ENCODE data around the gene CEP63.
"Not testable (repeated sequence)": the region's sequence is repeated elsewhere in the genome, so short reads cannot be mapped to it uniquely, and the experiment has no call there.

CEP63 gene

GRCh38 chr3:134590766-134591165 lies 104.9 kb downstream of the CEP63 start:
- DNase-seq: peak; percentile 36

DNA sequence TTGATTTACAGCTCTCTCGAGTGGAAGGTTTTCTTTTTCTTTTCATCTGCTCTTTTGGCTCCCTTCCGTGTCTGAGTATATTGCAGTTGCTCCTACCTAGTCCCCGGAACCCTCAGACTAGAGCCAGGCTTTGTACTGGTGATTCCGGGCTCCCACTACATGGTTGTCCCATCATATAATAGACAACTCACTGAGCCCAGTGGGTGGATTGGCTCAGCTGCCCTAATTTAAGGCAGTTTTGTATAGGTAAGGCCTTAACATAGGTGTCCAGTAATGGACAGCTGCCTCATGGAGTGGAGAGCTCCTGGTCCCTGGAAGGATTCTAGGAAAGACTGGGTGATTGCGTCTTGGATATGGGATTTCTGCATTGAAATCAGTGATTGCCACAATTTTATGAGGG lies 106.9 kb downstream of the CEP63 start:
- no peak for DNase-seq

DNA sequence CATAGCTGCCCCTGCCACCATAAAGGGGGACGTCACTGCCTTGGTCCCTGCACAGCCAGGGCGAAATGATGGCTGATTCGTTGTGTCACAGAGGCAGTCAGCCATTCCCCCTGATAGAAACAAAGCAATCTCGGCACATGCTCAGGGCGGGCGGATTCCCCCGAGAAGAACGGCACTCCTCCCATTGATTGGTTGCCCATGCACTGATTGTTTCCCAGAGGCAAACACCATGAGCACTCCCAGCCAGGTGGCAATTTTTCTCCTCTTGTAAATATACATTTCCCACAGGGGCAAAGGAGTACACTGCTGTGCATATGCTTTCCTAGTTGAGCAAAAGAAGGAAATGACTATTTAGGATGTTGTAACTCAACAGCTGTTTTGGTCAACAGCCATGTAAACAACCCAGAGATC lies 108.5 kb downstream of the CEP63 start:
- DNase-seq: peak; percentile 82

- not testable (repeated sequence) for DNase-seq
Observed at GRCh38 chr3:134594986-134595385, 109.1 kb downstream of the CEP63 start.

DNA sequence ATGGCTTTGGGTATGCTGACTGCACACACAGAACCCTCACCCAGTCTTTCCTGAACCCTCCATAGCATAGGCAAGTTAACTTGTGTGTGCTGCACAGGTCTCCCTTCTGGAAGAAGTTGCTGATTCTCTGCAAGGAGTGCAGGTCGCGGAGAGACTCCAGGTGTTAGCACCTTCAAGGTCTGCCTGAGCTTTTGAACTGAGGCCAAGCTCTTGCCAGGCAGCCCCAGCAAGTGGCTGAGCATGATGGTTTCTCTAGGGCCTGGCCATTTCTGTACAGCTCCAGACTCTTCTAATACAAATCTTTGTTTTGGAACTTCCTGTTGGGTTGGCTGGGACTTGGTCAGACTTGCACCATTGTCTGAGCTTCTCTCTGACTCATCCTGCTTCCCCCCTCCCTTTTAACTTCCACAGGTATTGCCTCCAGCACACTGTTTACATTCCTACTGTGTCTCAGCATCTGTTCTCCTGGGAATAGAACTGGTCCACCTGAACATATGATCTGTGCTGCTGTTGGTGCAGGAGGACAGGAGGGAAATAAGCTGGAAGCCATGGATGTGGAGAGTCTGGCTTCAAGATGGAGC lies 111.6 kb downstream of the CEP63 start:
- DNase-seq: no peak

GRCh38 chr3:134598763-134599545 lies 113.1 kb downstream of the CEP63 start:
- peak; percentile 84 for DNase-seq

DNA sequence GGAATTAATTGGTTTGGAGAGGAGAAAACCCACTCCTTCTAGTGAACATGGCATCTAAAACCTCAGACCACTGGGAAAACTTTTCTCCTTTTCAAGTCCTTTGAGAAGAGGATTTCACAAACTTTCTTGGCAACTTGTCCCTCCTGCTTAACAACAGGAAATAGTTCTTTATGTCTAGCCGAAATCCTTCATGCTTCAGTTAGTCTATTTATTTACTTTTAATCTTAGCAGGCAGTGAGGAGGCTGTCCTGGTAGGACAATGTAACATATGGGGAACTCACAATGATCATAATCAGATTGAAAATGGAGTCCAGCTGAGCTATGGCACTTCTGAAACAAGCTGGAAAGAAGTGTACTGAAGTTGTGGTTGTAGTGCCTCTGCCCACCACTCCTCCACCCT lies 114.3 kb downstream of the CEP63 start:
- DNase-seq: no peak

DNA sequence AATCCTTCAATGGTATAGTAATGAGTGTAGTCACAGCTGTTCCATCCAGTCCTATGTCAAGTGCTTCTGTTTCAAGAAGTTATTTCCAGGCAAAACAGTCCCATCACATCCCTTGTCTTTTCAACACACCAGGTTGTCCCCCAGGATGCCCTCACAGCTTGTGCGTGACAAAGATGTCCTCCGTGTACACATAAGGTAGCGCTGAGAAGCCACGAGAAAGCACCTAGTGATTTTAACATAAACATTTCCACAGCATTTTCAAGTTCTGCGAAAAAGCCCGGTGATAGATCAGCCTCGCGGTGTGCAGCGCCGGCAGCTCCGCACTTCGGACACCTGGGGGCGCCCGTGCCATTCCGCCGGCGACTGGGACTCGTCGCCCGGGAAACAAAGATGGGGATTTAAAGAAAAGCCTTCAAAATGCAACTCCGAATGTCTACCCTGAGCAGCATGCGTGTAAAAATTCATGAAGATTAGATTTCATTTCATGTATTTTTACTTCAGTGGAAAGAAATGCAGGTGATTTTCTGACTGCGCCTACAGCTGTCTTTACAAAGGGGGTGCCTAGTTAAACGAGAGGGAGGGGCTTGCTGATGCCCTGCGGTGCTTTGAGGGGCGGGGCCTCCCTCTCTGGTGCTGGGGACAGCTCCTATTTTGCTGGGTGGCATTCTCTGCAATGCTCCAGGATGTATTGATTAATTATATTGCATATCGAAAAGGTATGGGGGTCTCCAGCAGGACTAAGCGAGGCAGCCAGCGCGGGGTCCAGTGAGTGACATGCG lies 115.0 kb downstream of the CEP63 start:
- DNase-seq: peak; percentile 94

GRCh38 chr3:134601539-134602439 lies 115.9 kb downstream of the CEP63 start:
- DNase-seq: peak; percentile 94

GRCh38 chr3:134602440-134602814 lies 116.6 kb downstream of the CEP63 start:
- DNase-seq: no peak

- no peak for DNase-seq
Observed at GRCh38 chr3:134603480-134603879, 117.6 kb downstream of the CEP63 start.

- DNase-seq: no peak
Observed at GRCh38 chr3:134603956-134604355, 118.1 kb downstream of the CEP63 start.

GRCh38 chr3:134605556-134605955 lies 119.7 kb downstream of the CEP63 start:
- DNase-seq: no peak

DNA sequence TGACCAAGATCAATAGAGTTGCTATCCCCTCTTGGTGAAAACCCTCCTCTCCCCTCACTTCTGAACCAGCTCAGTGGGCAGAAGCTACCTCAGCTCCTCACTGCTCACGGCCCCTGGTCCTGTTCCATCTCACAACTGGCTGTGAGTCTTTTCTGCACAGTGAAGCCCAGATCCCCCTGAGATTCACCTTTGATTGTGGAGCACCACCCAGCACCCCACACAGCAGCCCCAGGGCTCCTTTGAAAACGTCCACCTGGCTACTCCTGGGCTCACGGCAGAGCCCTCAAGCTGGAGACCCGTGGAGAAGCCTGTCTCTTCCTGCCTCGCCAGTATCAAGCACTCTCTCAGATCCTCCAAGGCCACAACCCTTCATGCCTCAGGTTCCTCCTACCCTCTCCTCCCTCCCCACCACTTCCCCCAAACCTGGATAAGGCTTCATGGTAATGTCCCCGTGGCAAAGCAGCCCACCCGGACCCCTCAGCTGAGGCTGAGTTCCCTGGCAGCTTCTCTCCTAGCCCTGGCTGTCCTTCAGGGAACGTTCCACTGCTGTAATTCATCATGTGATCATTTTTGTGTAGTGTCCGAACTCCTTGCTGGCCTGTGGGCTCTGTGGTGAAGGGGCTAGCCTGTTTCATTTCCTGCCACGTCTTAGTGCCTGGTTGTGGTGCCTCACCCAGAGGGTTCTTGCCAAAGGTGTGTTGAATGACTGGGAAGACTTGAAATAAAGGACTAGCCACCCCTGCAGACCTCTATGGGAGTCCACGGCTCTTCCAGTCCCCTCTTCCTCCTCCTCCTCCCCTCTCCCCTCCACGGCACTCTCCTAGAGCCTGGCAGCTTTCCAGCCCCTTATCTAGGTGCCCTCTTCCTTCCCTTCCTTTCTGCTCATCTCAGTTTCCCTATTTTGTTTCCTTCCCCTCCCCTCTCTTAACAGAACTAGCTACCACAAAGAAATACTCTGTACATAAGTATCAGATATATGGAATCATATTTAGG lies 120.5 kb downstream of the CEP63 start:
- no peak for DNase-seq

DNA sequence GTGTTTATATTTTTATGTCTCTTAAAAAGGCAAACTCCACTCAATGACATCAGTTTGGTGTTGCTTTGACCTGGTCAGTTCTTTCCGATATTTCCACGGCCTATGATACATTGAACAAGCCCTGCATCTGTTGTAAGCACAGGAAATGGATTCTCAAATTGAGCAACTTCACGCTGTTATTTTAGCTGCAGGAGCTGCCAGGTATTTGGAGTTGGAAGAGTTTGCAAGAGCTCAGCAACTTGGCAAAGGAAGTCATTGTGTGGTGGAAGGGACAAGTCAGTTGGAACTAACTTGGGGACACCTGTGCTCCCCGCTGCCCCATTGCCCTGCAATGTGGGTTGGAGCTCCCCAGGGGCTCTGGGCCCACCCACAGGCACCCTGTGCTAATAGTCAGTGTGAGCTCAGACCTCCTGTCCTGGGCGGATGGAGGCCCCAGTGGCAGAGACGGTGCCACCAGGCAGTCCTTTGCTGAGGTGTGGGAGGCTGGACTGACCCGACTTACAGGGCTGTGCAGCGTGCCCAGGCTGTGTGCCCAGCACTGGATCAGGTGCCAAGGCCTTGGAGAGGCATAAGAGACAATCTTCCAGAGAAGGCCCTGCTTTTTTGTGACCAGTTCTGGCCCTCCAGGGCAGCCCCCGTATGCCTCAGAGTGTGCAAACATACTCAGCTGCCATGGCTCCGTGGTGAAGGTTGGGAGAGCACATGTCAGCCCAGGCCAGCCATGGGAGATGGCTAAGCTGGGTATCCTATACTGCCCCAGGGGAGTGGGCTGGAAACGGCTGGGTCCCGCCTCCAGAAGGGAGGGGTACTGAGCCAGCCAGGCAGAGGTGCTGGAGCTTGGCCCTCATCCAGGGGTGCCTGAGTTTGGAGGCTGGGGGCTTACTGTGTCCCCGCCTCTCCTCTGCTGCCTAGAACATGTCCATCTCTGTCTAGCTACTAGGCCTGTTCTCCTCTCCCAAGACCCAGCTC lies 121.5 kb downstream of the CEP63 start:
- DNase-seq: no peak

GRCh38 chr3:134608023-134608770 lies 122.3 kb downstream of the CEP63 start:
- no peak for DNase-seq

- DNase-seq: no peak
Observed at GRCh38 chr3:134608771-134609435, 123.0 kb downstream of the CEP63 start.

DNA sequence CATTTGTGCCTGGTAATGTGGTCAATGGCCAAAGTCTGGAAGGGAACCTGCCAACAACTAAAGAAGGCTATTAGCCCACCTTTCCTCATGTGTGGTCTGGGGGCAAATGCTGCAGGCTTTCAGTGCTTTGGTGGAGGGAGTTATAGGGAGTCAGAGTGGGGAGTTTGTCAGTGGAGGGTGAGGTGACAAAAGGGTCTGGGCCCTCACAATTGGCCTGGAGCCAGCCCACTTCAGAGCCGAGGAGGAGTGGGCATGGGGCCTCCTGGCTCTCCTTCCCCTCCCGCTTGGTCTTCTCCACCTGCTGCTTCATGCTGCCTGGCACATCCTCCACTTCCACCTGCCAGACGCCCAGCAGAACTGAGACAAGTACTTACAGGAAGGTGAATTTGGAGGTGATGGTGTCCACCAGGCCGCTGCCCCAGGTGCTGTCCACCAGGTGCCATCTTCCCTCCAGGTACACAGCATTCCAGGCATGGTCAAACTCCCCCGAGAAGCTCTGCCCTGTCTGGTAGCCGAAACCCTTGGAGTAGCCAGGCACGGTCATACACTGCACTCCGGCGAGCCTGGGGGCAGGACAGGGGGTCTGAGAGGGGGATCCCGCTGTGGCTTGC lies 124.1 kb downstream of the CEP63 start:
- DNase-seq: no peak

Measured in eye (tissue), 1 donor.